Neuron (in vitro differentiated cells): ENCODE data around the gene SERPINA9.

ENCODE experiments used
- H2AFZ ChIP-seq: one replicate; pipeline ENCODE4 v1.6.1; 2013; ENCODE audit warnings: low read depth, mild to moderate bottlenecking, inconsistent platforms, low read length, moderate library complexity
- H3K27me3 ChIP-seq: one replicate; pipeline ENCODE4 v1.6.1; 2013; ENCODE audit warnings: low read length; ENCODE audit not compliant: insufficient read depth
- H3K36me3 ChIP-seq: one replicate; pipeline ENCODE4 v1.6.1; 2013; ENCODE audit warnings: low read length; ENCODE audit not compliant: insufficient read depth
- H3K4me1 ChIP-seq: one replicate; pipeline ENCODE4 v1.6.1; 2013; ENCODE audit warnings: low read length; ENCODE audit not compliant: insufficient read depth
- H3K4me3 ChIP-seq: 2 replicates; pipeline ENCODE4 v1.5.1; 2013; ENCODE audit warnings: mild to moderate bottlenecking, low read length, moderate library complexity
- H3K9me3 ChIP-seq: one replicate; pipeline ENCODE4 v1.6.1; 2013; ENCODE audit warnings: low read length

SERPINA9 gene

GRCh38 chr14:94465042-94465441, 11.0 kb downstream of the SERPINA9 start:
- H3K4me3 ChIP-seq, result no peak overlapping the region
- H3K9me3 ChIP-seq, result no peaks in the 10 kb centered on the region
- H3K36me3 ChIP-seq, result no peaks in the 10 kb centered on the region
- no peaks in the 10 kb centered on the region for H3K4me1 ChIP-seq
- no peak overlapping the region for H2AFZ ChIP-seq
- no peaks in the 10 kb centered on the region for H3K27me3 ChIP-seq

DNA sequence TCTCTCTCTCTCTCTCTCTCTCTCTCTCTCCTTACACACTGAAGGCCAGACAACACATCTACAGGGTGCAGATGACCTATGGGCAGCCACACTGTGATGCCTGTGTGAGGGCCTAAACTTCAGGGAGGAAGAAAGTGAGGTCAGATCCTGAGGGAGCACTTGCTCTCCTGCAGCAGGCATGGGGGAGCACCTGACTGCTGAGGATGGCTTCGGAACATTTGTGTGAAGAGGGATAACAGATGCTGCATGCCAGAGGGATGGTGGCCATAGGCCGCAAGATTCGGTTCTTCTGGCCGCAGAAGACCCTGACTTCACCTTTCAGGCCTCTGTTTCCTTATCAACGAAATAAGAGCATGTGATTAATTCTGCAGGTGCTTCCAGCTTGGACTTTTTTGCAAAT, 11.7 kb downstream of the SERPINA9 start:
- Histone ChIP-seq H3K36me3 (no peaks in the 10 kb centered on the region), H2AFZ (no peak overlapping the region), H3K4me3 (no peak overlapping the region), H3K4me1 (no peaks in the 10 kb centered on the region), H3K9me3 (no peaks in the 10 kb centered on the region), H3K27me3 (no peaks in the 10 kb centered on the region)

- Histone ChIP-seq H3K27me3 (no peaks in the 10 kb centered on the region), H3K36me3 (no peaks in the 10 kb centered on the region), H3K9me3 (no peaks in the 10 kb centered on the region), H3K4me1 (no peaks in the 10 kb centered on the region), H2AFZ (no peak overlapping the region), H3K4me3 (no peak overlapping the region)
Measured at GRCh38 chr14:94462763-94463572, 13.0 kb downstream of the SERPINA9 start.

DNA sequence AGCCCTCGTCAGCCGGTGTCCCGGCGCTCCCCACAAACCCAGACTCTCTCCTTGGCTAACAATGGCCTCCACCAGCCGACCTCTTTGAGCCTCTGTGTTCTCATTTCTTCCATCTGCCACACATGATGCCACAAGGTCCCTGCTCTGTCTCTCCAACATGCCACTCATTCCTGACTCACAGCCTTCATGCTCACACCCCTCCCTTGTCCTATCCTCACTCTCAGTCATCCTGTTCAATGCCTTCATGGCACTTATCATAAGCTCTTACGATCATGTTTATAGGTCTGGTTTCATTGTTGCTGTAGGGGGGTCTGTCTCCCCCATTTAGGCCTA, 13.8 kb downstream of the SERPINA9 start:
- Histone ChIP-seq H3K27me3 (no peaks in the 10 kb centered on the region), H3K36me3 (no peaks in the 10 kb centered on the region), H3K9me3 (no peaks in the 10 kb centered on the region), H2AFZ (no peak overlapping the region), H3K4me3 (no peak overlapping the region), H3K4me1 (no peaks in the 10 kb centered on the region)

DNA sequence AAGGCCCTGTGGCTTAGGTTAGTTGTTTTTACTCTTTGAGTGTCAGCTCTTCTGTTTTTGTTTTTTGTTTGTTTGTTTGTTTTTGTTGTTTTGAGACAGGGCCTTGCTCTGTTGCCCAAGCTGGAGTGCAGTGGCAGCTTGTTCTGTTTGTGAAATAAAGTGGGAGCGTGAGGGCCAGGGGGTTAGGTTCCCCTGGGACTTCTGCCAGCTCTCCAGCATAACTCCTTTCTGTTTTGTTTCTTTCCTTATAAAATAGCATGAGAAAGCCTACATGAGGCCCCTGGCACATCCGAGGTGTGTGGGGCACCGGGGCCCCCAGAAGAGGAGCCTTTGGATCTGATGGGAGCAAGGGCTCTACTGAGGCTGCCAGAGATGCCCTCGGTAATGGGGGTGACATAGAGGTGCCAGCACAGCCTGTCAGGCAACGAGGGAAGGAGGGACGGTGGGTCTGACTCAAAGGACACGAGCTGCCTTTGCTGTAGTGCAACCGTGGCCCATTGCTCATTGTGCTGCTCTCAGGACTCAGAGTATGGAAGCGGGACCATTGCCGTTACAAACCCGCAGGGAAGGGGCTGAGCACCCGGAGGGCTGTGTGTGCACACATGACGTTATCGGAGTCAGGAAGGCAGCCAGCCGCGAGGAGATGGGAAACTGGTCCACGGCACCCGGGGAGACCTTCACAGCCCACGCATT, 14.3 kb downstream of the SERPINA9 start:
- no peaks in the 10 kb centered on the region for H3K27me3 ChIP-seq
- no peaks in the 10 kb centered on the region for H3K9me3 ChIP-seq
- no peak overlapping the region for H2AFZ ChIP-seq
- H3K36me3 ChIP-seq, result no peaks in the 10 kb centered on the region
- H3K4me1 ChIP-seq, result no peaks in the 10 kb centered on the region
- H3K4me3 ChIP-seq, result no peak overlapping the region

DNA sequence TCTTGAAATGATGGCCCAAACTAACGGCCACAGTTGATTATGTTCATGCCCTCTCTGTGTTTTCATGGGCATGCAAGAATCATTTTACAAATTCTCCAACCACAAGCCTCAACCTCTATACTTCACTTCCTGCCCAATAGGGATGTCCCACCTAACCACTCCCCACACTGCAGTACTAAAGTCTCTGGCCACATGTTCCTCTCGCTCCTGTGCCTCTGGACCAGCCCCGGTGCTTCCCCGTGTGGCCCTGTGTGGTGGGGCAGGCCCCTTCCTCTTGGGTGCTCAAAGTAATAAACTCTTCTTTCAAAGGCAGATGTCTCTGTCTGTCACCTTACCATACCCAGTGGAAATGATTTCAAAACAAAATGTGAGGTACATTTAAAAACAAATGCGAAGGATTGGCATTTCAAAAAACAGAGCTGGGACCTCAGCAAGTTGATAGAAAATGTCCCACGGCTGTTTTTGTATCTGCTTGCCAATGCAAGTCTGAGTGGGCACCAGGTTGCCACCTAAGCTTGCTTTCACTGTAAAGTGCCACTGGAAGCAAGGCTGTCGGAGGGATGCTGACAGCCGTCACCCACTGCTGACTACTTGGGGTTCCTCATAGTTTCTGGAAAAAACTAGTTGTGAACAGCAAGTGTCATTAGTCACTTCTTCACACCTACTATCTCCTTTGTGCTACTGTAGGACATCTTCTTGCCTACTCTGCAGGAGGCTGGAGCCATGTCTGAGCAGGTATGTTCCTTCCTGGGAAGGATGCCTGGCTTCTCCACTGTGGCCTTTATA, 15.2 kb downstream of the SERPINA9 start:
- H3K4me1 ChIP-seq, result no peaks in the 10 kb centered on the region
- H2AFZ ChIP-seq, result no peak overlapping the region
- no peaks in the 10 kb centered on the region for H3K36me3 ChIP-seq
- H3K27me3 ChIP-seq, result no peaks in the 10 kb centered on the region
- H3K4me3 ChIP-seq, result no peak overlapping the region
- no peaks in the 10 kb centered on the region for H3K9me3 ChIP-seq

DNA sequence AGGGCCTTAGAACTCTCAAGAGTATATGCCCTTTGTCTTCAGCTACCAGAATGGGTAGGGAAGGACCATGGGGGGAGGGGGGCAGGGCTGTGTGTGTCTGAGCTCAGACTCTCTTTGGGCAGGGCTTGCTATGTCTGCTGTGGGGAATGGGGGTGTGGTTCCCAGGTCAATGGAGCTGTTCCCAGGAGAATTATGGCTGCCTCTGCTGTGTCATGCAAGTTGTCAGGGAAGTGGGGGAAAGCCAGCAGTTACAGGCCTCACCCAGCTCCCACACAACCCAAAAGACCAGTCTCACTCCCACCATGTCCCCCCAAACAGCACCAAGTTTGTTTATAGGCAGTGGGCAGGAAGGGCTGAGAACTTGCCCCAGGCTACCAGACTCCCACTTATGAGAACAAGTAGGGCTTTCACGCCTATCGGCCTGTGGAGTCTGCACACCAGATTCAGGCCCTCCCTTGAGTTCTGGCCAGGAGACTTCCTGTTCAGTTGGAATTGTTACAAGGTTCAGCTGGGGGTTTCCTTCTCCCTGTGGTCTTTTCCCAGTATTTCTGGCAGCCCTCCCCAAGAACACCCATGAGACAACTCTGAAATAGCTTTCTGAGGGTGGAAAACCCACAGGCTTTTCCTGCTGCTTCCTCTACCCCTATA, 17.3 kb downstream of the SERPINA9 start:
- no peaks in the 10 kb centered on the region for H3K4me1 ChIP-seq
- H3K4me3 ChIP-seq, result no peak overlapping the region
- no peaks in the 10 kb centered on the region for H3K27me3 ChIP-seq
- H2AFZ ChIP-seq, result no peak overlapping the region
- no peaks in the 10 kb centered on the region for H3K9me3 ChIP-seq
- no peaks in the 10 kb centered on the region for H3K36me3 ChIP-seq

GRCh38 chr14:94458096-94458495, 17.9 kb downstream of the SERPINA9 start:
- Histone ChIP-seq H3K27me3 (no peaks in the 10 kb centered on the region), H3K9me3 (no peaks in the 10 kb centered on the region), H3K4me3 (no peak overlapping the region), H2AFZ (no peak overlapping the region), H3K36me3 (no peaks in the 10 kb centered on the region), H3K4me1 (no peaks in the 10 kb centered on the region)

GRCh38 chr14:94455928-94456327, 20.1 kb downstream of the SERPINA9 start:
- H3K27me3 ChIP-seq, result no peaks in the 10 kb centered on the region
- no peaks in the 10 kb centered on the region for H3K36me3 ChIP-seq
- H3K9me3 ChIP-seq, result no peaks in the 10 kb centered on the region
- no peak overlapping the region for H2AFZ ChIP-seq
- peaks cover 7% of the 10 kb centered on the region for H3K4me1 ChIP-seq
- H3K4me3 ChIP-seq, result no peak overlapping the region

DNA sequence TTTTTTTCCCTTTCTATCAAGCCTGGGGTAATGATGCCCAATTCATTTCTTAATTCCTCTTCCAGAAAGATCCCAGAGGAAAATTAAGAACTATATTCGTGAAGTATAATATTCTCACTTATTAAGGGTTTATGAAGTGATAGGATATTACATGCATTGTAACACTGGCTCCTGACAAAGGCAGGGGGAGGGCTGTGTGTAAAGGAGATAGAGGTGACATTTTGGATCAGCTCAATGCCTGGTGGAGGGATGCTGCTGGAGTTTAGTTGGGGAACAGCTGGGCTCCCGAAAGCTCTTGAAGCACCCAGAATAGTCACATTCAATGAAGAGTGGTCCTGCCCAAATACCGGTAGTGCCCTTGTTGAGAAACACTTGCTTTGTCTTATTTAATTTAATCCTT, 24.2 kb downstream of the SERPINA9 start:
- no peaks in the 10 kb centered on the region for H3K9me3 ChIP-seq

GRCh38 chr14:94451091-94451771, 24.8 kb downstream of the SERPINA9 start:
- Histone ChIP-seq H2AFZ (no peak overlapping the region), H3K27me3 (no peaks in the 10 kb centered on the region), H3K4me1 (peaks cover 7% of the 10 kb centered on the region), H3K4me3 (no peak overlapping the region), H3K36me3 (no peaks in the 10 kb centered on the region), H3K9me3 (no peaks in the 10 kb centered on the region)

More for the DNA sequence above, 24.2 kb downstream of the SERPINA9 start:
- Histone ChIP-seq H3K36me3 (no peaks in the 10 kb centered on the region), H3K4me3 (no peak overlapping the region), H3K4me1 (peaks cover 7% of the 10 kb centered on the region), H3K27me3 (no peaks in the 10 kb centered on the region), H2AFZ (no peak overlapping the region)

DNA sequence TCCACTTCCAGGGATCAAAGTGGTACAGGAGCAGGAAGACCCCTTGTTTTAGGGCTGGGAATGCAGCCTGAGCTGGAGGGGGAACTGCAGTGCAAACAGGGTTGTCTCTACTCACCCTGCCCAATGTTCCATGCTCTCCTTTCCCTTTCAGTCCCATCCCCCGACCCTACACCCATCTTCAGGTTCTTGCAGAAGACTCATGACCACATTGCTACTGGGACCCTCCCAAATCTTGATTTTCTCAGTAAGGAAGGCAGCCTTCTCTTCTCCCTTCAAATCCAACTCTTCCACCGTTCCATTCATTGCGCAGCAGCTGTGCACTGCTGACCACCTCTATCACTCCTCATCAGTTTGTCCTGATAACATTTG, 25.3 kb downstream of the SERPINA9 start:
- no peak overlapping the region for H3K4me3 ChIP-seq
- H3K4me1 ChIP-seq, result peaks cover 7% of the 10 kb centered on the region
- H2AFZ ChIP-seq, result no peak overlapping the region
- H3K9me3 ChIP-seq, result no peaks in the 10 kb centered on the region
- H3K27me3 ChIP-seq, result no peaks in the 10 kb centered on the region
- no peaks in the 10 kb centered on the region for H3K36me3 ChIP-seq
